KG1 (cell line): ENCODE results near the gene SPIN1.
A peak's percentile ranks its signal among the peaks of the same experiment; 100 is the strongest.
"Not testable (repeated sequence)": the region's sequence is repeated elsewhere in the genome, so short reads cannot be mapped to it uniquely, and the experiment has no call there.

Source experiments
- DNase-seq: peaks from one replicate; lab custom pipeline; 2025; lab: John Stamatoyannopoulos, UW

Gene SPIN1

DNA sequence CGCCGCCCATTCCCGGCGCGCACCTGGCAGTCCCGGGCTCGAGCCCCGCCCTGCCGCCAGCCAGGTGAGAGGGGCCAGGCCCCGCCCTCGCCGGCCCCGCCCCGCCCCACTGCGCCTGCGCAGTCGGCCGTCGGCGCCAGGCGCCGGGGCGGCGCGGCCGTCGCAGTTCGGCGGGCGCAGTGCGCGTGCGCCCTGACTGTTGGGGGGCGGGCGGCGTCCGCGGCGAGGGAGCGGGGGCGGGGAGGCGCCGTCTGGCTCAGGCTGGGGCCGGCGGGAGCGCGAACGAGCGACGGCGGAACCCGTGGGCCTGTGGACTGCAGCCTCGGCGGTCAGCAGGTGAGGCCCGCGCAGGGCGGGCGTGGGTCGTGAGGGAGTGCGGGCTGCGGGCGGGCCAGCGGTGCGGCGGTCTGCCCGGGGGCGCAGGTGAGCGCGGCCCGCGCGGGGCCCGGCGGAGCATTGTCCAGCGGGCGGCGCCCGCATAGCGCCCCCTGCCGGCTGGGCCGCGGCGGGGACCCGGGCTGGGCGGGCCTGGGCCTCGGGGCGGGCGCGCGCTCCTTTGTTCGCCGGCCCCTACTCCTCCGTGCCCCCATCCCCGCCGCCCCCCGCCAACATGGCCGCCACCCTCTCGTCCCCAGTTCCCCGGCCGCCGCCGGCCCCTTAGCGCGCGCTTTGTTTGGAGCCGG, at the start of gene SPIN1:
Gene SPIN1 (plus strand): TSS at position 242 of the 683 bp plus-strand sequence. CDS start 38,096 bp downstream, outside the sequence.
- DNase-seq, result peak; percentile 43

DNA sequence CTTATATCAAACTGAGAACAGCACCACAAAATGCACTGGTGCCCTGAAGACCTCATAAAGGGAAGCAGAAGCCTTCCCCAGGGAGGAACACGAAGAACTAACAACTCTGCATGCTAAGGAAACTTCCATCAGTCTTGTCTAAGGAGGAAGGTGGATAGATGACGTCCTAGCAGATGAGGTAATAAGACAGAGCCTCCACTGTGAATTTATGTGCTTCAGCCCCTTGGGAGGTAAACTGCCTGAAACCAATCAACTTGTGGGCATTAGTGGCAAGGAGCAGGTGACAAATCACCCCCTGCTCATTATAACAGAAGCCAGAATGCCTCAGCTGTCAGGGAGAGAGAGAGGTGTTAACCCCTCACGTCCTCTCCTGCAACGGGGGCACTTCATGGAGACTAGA, 48.9 kb upstream of the SPIN1 start:
- DNase-seq, result no peak

DNA sequence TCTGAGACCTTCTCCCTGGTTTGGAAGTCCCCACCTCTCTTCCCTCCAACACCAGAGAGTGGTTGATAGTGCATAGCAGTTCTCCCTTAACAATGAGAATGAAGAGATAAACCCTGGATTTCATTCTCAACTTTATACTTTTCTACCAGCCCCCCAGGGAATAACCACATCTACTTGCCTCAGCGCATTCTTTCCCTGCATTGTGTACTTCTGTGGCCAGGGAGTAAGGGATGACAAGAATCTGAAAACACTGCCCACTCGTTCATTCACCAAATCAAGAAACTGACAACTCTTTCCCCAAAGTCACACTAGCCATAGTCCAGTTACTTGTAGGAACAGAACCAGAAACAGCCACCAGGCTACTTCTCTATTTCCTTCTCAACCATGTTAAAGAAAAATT, 46.0 kb upstream of the SPIN1 start:
- DNase-seq, result no peak

DNA sequence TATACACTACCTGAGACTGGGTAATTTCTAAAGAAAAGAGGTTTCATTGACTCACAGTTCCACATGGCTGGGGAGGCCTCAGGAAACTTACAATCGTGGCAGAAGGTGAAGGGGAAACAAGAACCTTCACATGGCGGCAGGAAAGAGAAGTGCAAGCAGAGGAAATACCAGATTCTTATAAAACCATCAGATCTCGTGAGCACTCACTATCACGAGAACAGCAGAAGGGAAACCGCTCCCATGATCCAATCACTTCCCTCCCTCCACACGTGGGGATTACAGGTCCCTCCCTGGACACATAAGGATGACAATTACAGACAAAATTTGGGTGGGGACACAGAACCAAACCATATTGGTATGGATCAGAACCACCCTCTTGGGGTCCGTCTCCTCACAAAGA, 44.2 kb upstream of the SPIN1 start:
- DNase-seq, result no peak

DNA sequence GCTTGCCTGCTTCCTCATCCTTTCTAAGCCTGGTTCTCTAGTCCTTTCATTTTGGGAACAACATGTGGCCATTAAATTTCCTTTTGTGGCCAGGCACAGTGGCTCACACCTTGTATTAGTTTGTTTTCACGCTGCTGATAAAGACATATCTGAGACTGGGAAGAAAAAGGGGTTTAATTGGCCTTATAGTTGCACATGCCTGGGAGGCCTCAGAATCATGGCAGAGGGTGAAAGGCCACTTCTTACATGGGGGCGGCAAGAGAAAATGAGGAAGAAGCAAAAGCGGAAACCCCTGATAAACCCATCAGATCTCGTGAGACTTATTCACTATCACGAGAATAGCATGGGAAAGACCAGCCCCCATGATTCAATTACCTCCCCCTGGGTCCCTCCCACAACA, 37.9 kb upstream of the SPIN1 start:
- not testable (repeated sequence) for DNase-seq

DNA sequence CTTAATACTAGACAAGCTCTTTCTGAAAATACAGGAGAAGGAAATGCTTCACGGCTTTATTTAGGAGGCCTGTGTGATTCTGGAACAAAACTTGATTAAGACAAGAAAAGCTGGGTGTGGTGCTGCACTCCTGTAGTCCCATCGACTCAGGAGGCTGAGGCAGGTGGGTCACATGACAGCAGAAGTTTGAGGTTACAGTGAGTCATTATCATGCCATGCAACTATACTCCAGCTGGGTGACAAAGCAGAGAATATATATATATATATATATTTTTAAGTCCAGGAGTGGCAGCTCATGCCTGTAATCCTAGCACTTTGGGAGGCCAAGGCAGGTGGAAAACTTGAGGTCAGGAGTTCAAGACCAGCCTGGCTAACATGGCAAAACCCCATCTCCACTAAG, 33.1 kb upstream of the SPIN1 start:
- no peak for DNase-seq

DNA sequence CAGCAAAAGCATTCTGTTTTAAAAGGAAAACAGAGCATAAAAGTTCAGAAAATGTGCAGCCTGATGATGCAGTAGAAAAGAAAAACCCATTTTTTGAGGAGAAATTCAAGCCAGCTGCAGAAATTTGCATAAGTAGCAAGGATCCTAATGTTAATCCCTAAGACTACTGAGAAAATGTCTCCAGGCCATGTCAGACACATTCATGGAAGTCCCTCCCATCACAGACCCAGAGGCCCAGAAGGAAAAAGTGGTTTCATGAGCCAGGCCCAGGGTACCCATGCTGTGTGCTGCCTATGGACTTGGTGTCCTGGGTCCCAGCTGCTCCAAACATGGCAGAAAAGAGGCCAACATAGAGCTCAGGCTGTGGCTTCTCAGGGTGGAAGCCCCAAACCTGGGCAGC, 31.0 kb upstream of the SPIN1 start:
- DNase-seq, result not testable (repeated sequence)

DNA sequence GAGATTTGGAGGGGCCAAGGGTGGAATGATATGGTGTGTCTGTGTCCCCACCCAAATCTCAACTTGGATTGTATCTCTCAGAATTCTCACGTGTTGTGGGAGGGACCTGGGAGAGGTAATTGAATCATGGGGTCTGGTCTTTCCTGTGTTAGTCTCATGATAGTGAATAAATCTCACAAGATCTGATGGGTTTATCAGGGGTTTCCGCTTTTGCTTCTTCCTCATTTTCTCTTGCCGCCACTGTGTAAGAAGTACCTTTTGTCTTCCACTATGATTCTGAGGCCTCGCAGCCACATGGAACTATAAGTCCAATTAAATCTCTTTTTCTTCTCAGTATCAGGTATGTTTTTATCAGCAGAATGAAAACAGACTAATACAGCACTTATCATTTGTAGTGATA, 29.5 kb upstream of the SPIN1 start:
- DNase-seq, result no peak

DNA sequence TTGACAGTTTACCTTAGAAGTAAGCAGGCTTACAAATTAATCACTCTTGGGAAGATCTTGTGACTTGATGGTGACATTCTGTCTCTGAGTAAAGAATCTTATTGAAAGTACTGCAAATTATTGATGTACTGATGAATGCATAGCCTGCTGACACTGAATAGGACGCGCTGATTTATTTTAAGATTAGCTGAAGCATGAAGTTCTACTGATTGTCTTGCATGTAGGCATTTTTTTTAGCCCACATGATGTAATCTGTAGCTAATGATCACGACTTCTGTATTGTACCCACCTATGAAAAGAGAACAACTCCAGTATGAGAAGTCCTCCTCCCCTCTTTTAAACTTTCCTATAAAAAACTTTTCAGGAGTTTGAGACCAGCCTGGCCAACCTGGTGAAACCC, 28.3 kb upstream of the SPIN1 start:
- no peak for DNase-seq

DNA sequence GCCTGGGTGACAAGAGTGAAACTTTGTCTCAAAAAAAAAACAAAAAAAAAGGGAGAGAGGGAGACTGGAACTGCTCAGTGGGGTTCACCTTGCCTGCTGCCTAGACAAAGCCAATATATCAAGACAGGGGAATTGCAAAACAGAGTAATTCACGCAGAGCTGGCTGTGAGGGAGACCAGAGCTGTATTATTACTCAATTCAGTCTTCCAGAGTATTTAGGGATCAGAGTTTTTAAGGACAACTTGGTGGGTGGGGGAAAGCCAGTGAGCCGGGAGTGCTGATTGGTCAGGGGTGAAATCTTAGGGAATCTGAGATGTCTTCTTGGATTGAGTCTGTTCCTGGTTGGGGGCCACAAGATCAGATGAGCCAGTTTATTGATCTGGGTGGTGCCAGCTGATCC, 25.6 kb upstream of the SPIN1 start:
- DNase-seq, result no peak

DNA sequence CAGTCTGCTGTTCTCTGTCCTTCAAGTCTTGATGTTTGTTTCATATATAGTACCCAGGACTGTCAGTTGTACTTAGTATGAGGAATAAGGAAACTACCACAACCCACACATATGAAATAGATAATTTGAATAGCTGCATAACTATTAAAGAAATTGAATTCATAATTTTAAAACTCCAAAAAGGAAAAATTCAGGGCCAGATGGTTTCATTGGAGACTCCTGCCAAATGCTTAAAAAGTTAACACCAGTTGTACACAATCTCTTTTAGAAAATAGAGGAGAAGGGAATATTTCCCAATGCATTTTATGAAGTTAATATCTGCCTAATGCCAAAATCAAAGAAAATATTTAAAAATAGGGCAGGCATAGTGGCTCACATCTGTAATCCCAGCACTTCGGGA, 24.6 kb upstream of the SPIN1 start:
- no peak for DNase-seq

DNA sequence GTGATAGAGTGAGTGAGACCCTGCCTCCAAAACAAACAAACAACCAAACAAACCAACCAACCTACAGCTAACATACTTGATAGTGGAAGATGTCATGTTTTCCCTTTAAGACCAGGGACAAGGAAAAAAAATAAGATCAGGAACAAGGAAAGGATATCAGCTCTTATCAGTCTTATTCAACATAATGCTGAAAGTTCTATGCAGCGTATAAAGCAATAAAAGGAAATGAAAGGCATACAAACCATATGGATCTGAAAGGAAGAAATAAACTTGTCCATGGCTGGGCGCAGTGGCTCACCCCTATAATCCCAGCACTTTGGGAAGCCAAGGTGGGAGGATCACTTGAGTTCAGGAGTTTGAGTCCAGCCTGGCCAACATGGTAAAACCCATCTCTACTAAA, 23.5 kb upstream of the SPIN1 start:
- no peak for DNase-seq

DNA sequence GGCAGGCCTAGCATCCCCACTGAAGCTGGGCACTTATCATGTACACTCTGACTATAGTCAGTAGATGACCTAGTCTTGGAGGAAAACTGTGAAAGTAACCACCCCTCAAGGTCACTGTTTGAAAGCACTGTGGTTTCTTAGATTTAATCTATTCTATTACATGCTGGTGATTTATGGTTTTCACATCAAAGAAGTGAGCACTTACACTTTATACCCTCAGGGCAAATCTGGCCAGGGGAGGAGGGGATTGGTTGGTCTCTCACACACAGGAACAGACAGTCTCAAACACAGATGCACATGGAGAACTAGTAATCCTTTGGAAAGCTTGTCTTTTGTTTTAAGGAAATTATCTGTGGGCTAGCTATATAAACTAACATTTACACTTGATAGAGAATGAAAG, 17.9 kb upstream of the SPIN1 start:
- no peak for DNase-seq

DNA sequence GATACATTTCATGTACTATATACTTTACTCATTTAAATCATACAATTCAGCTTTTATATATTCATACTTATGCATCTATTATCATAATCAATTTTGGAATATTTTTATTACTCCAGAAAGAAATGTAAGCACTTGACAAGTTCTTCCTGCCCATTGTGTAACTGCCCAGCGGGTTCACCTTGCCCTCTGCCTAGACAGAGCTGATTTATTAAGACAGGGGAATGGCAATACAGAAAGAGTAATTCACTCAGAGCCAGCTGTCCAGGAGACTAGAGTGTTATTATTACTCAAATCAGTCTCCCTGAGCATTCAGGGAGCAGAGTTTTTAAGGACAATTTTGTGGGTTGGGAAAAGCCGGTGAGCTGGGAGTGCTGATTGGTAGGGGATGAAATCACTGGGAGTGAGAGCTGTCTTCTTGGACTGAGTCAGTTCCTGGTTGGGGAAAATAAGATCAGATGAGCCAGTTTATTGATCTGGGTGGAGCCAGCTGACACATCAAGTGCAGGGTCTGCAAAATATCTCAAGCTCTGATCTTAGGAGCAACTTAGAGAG, 16.1 kb upstream of the SPIN1 start:
- no peak for DNase-seq

DNA sequence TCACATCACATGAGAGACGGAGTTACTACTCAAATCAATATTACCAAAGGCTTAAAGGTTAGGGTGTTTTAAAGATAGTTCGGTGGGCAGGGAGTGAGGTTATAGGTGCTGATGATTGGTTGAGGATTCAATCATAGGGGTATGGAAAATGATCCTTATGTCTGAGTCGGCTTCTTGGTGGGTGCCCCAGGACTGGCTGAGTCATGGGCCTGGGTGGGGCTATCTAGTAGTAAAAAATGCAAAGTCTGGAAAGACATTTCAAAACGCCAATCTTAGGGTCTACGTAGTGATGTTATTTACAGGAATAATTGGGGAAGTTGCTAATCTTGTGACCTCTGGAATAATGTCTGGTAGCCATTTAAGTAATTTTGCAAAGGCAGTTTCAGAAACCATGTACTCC, 15.2 kb upstream of the SPIN1 start:
- DNase-seq, result no peak

DNA sequence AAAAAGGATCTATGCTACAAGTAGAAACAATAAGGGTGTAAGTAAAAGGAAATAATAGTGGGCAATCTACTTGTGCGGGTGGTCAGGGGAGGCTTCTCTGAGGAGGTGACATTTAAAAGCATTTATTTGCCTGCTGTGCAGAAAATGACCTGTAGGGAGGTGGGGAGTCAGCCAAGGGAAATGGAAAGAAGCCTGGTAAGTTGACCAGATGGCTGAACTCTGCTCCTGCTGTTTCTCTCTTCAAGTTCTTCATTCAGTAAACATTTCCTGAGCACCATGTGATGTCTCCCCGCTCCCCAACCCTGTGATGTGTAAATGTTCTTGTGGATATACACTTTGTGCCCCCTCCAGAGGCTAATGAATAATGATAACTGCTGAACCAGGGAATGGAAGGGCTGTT, 9.9 kb upstream of the SPIN1 start:
- no peak for DNase-seq

DNA sequence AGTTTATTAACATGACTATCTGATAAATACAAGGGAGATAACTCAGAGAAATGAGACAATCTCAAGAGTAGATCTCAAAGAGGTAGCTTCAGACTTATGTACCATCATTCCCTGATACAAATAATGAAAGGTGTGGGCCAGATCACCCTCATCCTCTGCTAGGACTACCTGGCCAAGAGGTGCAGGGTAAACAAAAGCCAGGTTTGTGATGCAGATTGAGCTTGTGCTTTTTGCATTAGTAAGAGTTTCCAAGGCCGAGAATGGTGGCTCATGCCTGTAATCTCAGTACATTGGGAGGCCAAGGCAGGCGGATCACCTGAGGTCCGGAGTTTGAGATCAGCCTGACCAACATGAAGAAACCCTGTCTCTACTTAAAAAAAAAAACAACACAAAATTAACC, 8.9 kb upstream of the SPIN1 start:
- no peak for DNase-seq

DNA sequence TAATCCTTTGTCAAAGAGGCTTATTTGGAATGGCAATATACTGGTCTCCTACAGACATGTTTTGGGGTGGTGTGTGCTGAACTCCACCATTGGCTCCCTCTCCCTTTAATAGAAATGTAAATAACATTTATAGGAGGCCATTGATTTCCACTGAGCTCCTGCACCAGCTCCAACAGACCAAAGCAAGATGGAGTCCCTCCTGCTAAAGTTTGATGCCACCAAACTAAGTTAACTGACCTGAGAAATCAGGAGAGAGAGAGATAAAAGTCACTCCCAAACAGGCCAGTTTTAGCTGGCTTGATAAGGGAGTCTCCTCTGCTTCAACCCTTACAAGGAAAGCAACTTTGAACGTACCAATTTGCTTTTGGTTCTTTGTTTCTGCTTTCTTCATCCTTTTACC, 8.1 kb upstream of the SPIN1 start:
- DNase-seq, result no peak

DNA sequence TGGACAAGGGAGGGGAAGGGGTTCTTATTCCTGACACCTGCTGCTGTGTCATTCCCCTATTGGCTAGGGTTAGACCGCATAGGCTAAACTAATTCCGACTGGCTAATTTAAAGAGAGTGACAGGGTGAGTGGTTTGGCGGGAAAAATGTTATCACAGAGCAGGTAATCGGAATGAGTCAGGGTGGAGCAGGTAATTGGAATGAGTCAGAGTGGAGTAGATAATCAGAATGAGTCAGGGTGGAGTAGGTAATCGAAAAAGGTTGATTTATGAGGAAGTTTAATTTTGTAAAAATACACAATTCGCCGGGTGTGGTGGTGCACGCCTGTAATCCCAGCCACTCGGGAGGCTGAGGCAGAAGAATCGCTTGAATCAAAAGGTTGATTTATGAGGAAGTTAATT, 6.9 kb upstream of the SPIN1 start:
- DNase-seq, result not testable (repeated sequence)

DNA sequence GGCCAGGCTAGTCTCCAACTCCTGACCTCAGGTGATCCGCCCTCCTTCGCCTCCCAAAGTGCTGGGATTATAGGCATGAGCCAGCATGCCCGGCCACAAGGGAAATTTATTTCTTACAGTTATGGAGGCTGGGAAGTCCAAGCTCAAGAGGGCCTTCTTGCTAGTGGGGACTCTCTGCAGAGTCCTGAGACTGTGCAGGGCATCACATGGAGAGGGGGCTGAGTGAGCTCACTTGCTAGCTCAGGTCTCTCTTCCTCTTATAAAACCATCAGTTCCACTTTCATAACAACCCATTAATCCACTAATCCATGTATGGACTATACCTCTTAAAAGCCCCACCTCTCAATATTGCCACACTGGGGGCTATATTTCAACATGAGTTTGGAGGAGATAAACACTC, 5.1 kb upstream of the SPIN1 start:
- no peak for DNase-seq

DNA sequence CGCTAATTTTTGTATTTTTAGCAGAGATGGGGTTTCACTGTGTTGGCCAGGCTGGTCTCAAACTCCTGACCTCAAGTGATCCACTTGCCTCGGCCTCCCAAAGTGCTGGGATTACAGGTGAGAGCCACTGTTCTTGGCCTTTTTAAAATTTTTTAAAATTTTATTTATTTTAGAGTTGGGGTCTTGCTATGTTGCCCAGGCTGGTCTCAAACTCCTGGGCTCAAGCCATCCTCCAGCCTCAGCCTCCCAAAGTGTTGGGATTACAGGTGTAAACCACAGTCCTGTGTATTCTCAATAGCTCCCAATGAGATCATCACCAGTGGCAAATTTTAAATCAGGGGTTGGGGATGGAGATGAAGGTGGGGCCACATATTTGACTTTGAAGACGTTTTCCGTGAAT, 2.1 kb upstream of the SPIN1 start:
- DNase-seq, result not testable (repeated sequence)

DNA sequence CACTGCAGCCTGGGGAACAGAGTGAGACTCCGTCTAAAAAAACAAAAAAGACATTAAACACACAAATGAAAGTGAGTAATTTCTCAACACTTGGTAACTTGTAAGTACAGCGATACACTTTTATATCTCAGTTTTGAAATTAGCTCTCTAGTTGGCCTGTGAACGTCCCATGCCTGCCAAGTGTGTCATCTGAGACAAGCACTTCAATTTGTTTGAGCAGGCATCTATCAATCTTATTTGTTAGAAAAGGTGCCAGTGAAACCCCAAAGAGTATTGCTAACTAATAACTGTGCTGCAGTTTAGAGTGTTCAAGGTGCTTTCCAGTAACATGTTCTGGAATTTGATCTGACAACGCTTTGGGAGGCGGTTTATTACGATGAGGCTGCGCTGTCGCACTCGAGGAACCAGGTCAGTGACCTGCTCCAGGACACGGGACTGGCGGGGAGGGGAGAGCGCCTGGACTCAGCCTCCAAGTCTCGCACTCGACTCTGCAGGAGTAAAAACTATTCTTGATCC, 1.1 kb upstream of the SPIN1 start:
- no peak for DNase-seq

DNA sequence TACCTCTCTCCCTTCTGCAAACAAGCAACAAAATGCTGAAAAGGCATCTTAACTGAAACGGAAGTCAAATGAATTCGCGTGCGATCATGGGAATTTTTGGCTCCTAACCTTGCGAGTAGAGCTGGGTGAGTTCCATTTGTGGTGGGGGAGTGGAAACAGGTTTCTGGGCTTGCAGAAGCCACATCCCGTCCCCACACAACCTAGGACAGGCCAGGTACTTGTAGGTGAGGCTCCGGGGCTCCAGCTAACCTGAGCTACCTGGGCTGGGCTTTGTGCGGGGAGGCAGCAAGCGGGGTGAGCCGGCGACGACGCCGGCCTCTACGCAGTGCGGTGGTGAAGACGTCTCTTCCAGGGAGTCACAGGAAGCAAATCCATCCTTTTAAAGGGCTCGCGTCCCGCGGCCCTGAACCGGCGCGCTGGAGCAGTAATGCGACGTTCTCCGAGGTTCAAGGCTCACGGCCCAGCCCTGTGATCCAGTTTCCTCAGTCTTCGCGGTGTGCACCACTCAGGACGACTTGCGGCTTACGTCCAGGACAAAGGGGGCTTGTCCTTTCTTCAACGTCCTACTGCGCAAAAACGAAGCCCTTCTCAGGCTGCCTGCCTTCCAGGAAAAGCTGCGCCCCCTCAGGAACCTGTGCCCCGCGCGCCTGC, 567 bp upstream of the SPIN1 start:
- DNase-seq, result no peak
